Stomach (tissue), 9 donors: ENCODE measurements around the gene EBF3. TPM values are rescaled to one million over a fixed set of nuclear protein-coding genes. Genes with fewer than 3 reads are reported as not detected.
"Not testable (repeated sequence)": the region's sequence is repeated elsewhere in the genome, so short reads cannot be mapped to it uniquely, and the experiment has no call there.

Source experiments
- DNase-seq, 2 donors: peaks; one replicate each; pipeline versions ENCODE4 v3.0.0 to v3.0.0-alpha.2; 2013 to 2019
- H3K27ac ChIP-seq, 5 donors: fragments of 200-600 bp in 4 of 5; sonication (generic) in 4 of 5; one replicate each; pipeline ENCODE4 v1.5.1; 2013 to 2019; ENCODE audit warnings: mild to moderate bottlenecking in 1 of 5, moderate library complexity in 1 of 5
- H3K27me3 ChIP-seq, 3 donors: fragments of 200-600 bp; sonication (generic); one replicate each; pipeline ENCODE4 v1.5.1; 2017 to 2019; ENCODE audit warnings: mixed run types in 1 of 3
- H3K36me3 ChIP-seq, 4 donors: fragments of 200-600 bp; sonication (generic); 1 replicate in 3 of 4; 2 replicates in 1 of 4; pipeline ENCODE4 v1.5.1; 2016 to 2019
- H3K4me1 ChIP-seq, 4 donors: fragments of 200-600 bp; sonication (generic); one replicate each; pipeline ENCODE4 v1.5.1; 2016 to 2019
- H3K4me3 ChIP-seq, 4 donors: fragments of 200-600 bp; sonication (generic) in 3 of 4; one replicate each; pipeline ENCODE4 v1.5.1; 2016 to 2019; ENCODE audit warnings: mild to moderate bottlenecking in 1 of 4
- H3K9me3 ChIP-seq, 4 donors: fragments of 200-600 bp; sonication (generic); one replicate each; pipeline ENCODE4 v1.5.1; 2016 to 2019
- EP300 ChIP-seq: sonication (generic); formaldehyde crosslinking; IDR thresholded peaks from one replicate; pipeline ENCODE4 v1.6.1; 2017; ENCODE audit warnings: antibody characterized with exemption
- POLR2A ChIP-seq, 4 donors: fragments of 450-650 bp; IDR thresholded peaks; one replicate each; pipeline ENCODE4 v1.6.1; 2016; ENCODE audit warnings: antibody characterized with exemption in 4 of 4, control low read depth in 2 of 4, mild to moderate bottlenecking in 1 of 4, moderate library complexity in 1 of 4
- POLR2AphosphoS5 ChIP-seq, 3 donors: sonication (generic); formaldehyde crosslinking; IDR thresholded peaks; one replicate each; pipeline ENCODE4 v1.6.1; 2016; ENCODE audit warnings: antibody characterized with exemption in 3 of 3
- WGBS, 5 donors: extraction: QIAGEN DNeasy Blood & Tissue Kit in 3 of 5; methylation state at CpG; one replicate each; pipeline versions ENCODE4 v1.1.5 to v1.1.7; 2013 to 2018; 5-methylcytosine and 5-hydroxymethylcytosine counted together
- intact Hi-C: fragments of 100-400 bp; cut with DNase I; formaldehyde crosslinking; loops from one replicate; pipeline ENCODE4 v1.15.1; 2023; ENCODE audit warnings: low total_unique reads
- polyA plus RNA-seq, 3 donors: library from polyadenylated mRNA; stranded (reverse); fragments of 200-250 nt; gene quantifications; one replicate each; pipeline ENCODE4 v1.2.3, GENCODE V29; 2013
- total RNA-seq, 5 donors: library from RNA; depleted of rRNA; stranded (reverse); fragments of >200 nt; gene quantifications; one replicate each; pipeline versions ENCODE4 v1.1.0 to v1.2.3, GENCODE V29; 2014 to 2016
- TF ChIP-seq, protein P1 (sequence below), 7 experiments: fragments of 450-650 bp in 4 of 7; fragments of 200-600 bp in 3 of 7; sonication (generic) in 3 of 7; IDR thresholded peaks; one replicate each; pipeline ENCODE4 v1.5.1; 2016 to 2019; ENCODE audit warnings: antibody characterized with exemption in 7 of 7, control low read depth in 2 of 7, mild to moderate bottlenecking in 1 of 7
- donor health status: healthy with polysubstance abuse.
- donor health status: Bipolar disorder and iron deficiency.
- donor health status: healthy.

The EBF3 gene
- total and polyA plus RNA-seq, 8 donors, result 0.19 to 7.3 (median 0.58) TPM; not detected in 3

DNA sequence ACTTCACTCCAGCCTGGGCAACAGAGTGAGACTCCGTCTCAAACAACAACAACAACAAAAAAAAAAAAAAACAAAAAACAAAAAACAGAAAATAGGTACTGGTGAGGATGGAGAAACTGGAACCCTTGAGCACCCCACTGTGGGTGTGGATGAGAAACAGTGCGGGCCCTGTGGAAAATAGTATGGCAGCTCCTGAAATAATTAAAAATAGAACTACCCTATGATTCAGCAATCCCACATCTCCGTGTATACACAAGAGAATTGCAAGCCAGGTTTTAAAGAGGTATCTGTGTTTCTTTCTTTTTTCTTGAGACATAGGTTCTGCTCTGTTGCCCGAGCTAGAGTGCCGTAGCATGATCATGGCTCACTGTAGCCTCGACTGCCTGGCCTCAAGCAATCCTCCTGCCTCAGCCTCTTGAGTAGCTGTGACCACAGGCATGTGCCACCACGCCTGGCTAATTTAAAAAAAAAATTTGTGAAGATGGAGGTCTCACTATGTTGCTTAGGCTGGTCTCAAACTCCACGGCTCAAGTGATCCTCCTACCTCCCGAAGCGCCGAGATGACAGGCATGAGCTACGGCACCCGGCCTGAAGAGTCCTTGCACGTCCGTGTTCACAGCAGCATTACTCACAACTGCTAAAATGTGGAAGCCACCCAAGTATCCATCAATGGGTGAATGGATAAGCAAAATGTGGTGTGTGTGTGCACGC is 39.5 kb downstream of the EBF3 start:
- DNase-seq, result no peak
- intact Hi-C loops, result no loop called here
- 78 to 91% (median 91%) methylated on average over 15 to 16 of the region's 16 CpGs for WGBS, 5 donors

DNA sequence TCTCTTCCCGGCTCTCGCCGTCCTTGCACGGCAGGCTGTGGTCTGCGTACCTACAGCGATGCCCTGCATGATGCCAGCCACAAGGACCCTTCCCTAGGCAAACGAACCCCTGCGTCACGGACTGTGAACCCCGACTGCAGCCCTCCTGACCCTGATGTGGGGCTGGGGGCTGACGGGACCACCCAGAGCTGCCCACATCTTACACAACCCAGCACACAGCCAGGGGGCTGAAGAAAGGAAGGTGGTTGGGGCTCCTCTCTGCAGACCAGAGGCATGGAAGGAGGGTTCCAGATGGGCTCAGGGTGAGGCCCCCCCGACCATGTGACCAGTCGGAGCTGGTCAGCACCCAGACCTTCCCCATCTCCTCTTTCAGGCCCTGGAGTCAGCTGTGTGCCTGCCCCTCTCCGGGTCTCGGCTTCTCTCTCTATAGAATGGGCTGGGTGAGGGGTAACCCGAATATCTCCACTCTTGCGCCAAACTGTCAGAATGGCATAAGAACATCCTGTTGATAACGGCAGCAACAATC is 41.4 kb downstream of the EBF3 start:
- no peaks in the 10 kb centered on the region for H3K9me3 ChIP-seq
- peaks cover 0 to 9% (median 0%) of the 10 kb centered on the region in 3 donors for H3K27me3 ChIP-seq
- no peak overlapping the region for H3K27ac ChIP-seq
- intact Hi-C loops, result no loop called here
- 87 to 92% (median 89%) methylated on average over 6 to 18 of the region's 18 CpGs for WGBS, 5 donors
- no peak for TF ChIP-seq POLR2AphosphoS5 (IDR thresholded peaks at IDR 0.05)
- no peak for TF ChIP-seq POLR2A (IDR thresholded peaks at IDR 0.05)
- no peak for TF ChIP-seq EP300
- TF ChIP-seq, protein P1, sequence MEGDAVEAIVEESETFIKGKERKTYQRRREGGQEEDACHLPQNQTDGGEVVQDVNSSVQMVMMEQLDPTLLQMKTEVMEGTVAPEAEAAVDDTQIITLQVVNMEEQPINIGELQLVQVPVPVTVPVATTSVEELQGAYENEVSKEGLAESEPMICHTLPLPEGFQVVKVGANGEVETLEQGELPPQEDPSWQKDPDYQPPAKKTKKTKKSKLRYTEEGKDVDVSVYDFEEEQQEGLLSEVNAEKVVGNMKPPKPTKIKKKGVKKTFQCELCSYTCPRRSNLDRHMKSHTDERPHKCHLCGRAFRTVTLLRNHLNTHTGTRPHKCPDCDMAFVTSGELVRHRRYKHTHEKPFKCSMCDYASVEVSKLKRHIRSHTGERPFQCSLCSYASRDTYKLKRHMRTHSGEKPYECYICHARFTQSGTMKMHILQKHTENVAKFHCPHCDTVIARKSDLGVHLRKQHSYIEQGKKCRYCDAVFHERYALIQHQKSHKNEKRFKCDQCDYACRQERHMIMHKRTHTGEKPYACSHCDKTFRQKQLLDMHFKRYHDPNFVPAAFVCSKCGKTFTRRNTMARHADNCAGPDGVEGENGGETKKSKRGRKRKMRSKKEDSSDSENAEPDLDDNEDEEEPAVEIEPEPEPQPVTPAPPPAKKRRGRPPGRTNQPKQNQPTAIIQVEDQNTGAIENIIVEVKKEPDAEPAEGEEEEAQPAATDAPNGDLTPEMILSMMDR (IDR thresholded peaks at IDR 0.05), result no peak
- H3K4me1 ChIP-seq, result no peaks in the 10 kb centered on the region
- H3K4me3 ChIP-seq, result no peak overlapping the region
- H3K36me3 ChIP-seq, result no peaks in the 10 kb centered on the region
- DNase-seq, result no peak

More for the DNA sequence above, 39.5 kb downstream of the EBF3 start:
- H3K4me3 ChIP-seq, result no peak overlapping the region
- H3K9me3 ChIP-seq, result no peaks in the 10 kb centered on the region
- no peak overlapping the region for H3K27ac ChIP-seq
- no peak for TF ChIP-seq POLR2AphosphoS5 (IDR thresholded peaks at IDR 0.05)
- TF ChIP-seq, protein P1 (IDR thresholded peaks at IDR 0.05), result no peak
- no peak for TF ChIP-seq POLR2A (IDR thresholded peaks at IDR 0.05)
- TF ChIP-seq EP300, result no peak
- no peaks in the 10 kb centered on the region for H3K36me3 ChIP-seq
- H3K27me3 ChIP-seq, result peaks cover 0 to 9% (median 0%) of the 10 kb centered on the region in 3 donors
- H3K4me1 ChIP-seq, result no peaks in the 10 kb centered on the region

DNA sequence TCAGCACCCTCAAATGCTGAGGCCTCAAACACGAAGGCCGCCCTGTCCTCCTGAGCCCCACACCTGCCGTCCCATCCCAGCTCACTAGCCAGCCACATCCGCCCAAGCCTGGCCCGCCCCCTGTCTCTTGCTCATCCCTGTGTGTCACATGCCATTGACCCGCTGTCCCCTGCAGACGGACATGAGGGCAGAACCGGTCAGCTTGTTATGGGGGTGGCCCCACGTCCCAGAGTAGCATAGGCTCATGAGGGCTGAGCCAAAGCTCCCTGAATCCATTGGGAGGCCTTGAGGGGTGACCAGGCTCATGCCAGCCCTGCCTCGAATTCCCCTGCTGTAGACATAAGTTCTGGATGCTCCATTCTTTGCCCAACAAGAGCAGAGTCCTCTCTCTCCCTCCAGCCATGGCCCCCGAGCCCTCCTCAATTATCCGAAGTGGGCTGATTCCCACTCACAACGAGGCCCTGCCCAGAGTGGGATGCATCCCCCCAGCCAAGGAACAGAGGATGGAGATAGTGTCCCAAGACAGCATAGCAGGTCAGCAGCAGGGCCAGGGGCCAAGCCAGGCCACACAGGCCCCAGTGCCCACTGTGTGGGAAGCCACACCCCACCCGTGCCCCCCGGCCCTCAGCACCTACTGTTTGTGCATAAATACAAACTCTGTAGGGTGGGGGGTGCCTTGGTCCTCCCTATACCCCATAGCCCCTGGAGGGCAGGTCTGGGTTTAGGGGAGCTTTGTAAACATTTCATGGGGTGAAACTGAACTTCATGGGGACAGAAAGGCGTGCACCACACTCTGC is 42.1 kb downstream of the EBF3 start:
- TF ChIP-seq, protein P1 (IDR thresholded peaks at IDR 0.05), result no peak
- TF ChIP-seq POLR2A (IDR thresholded peaks at IDR 0.05), result no peak
- TF ChIP-seq EP300, result no peak
- H3K36me3 ChIP-seq, result no peaks in the 10 kb centered on the region
- H3K4me1 ChIP-seq, result no peaks in the 10 kb centered on the region
- no peak overlapping the region for H3K27ac ChIP-seq
- intact Hi-C loops, result no loop called here
- 82 to 90% (median 88%) methylated on average over 12 to 16 of the region's 16 CpGs for WGBS, 5 donors
- no peak overlapping the region for H3K4me3 ChIP-seq
- H3K9me3 ChIP-seq, result no peaks in the 10 kb centered on the region
- DNase-seq, result no peak
- H3K27me3 ChIP-seq, result peaks cover 0 to 3% (median 0%) of the 10 kb centered on the region in 3 donors

DNA sequence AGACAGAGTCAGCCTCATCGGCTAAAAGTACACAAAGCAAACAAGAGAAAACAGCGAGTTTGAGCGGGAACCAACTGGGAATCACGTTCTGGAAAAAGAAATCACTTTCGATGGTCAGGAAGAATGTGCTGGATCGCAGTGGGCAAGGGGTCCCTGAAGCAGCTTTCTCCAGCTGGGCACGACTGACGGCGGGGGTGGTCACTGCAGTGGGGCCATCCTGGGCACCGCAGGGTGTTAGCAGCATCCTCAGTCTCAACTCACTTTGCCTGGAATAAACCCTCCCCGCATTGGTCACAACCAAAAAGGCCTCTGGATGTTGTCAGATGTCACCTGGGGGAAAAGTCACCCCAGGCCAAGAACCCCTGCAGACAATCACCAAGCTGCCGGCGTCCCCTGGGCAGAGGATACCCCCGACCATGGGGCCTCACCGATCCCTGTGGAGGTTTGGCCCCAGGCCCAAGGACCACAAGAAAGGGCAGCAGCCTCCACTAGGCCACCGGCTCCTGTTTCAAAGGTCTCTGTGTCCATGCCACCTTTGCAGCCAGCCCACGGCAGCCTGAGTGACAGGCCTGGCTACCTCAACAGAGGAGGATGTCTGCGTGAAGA is 42.9 kb downstream of the EBF3 start:
- TF ChIP-seq POLR2AphosphoS5 (IDR thresholded peaks at IDR 0.05), result no peak
- TF ChIP-seq POLR2A (IDR thresholded peaks at IDR 0.05), result no peak
- no peak for TF ChIP-seq EP300
- TF ChIP-seq, protein P1 (IDR thresholded peaks at IDR 0.05), result no peak
- Histone ChIP-seq H3K27me3 (no peaks in the 10 kb centered on the region), H3K9me3 (no peaks in the 10 kb centered on the region), H3K36me3 (no peaks in the 10 kb centered on the region), H3K4me1 (no peaks in the 10 kb centered on the region), H3K4me3 (no peak overlapping the region), H3K27ac (no peak overlapping the region)
- WGBS, 5 donors, result 81 to 88% (median 87%) methylated on average over 15 to 18 of the region's 18 CpGs
- intact Hi-C loops, result no loop called here
- DNase-seq, result no peak

DNA sequence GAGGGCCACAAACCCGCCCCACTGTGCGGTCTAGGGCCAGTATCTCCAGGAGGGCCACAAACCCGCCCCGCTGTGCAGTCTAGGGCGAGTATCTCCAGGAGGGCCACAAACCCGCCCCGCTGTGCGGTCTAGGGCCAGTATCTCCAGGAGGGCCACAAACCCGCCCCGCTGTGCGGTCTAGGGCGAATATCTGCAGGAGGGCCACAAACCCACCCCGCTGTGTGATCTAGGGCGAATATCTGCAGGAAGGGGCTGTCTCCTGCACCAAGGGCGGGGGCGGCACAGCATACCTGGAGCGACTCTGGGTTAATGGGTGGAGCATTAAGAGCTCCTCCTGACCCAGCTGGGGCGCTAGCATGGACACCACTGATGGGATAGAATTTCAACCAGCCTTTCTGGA is 43.9 kb downstream of the EBF3 start:
- WGBS, 5 donors, result 93 to 97% (median 95%) methylated on average over 7 to 16 of the region's 18 CpGs
- H3K27me3 ChIP-seq, H3K4me3 ChIP-seq, H3K36me3 ChIP-seq, H3K27ac ChIP-seq, intact Hi-C loops, H3K4me1 ChIP-seq, DNase-seq, H3K9me3 ChIP-seq: not testable (repeated sequence)
